ENCODE measurements around the gene GTPBP8. TPM values are rescaled to one million over a fixed set of nuclear protein-coding genes. Genes with fewer than 3 reads are reported as not detected.

The GTPBP8 gene
- total RNA-seq (ENCODE audit: low replicate concordance), result 33.4 and 60.6 TPM in 2 replicates

- peak; percentile 16 for TF ChIP-seq CTCF (IDR thresholded peaks at IDR 0.05; ENCODE audit: insufficient read depth, low read length)
- peak within 1 kb of the TSS; percentile 93 for H3K4me3 ChIP-seq (ENCODE audit: low read depth, low read length)
- peak; percentile 85 for DNase-seq (ENCODE audit: low read depth)
Observed at GRCh38 chr3:112990672-112991602, at the start of gene GTPBP8. GTPBP8 (plus strand) TSS chr3:112990984; CDS start chr3:112991000, 16 bp downstream.

- DNase-seq (ENCODE audit: low read depth), result no peak
- TF ChIP-seq CTCF (IDR thresholded peaks at IDR 0.05; ENCODE audit: insufficient read depth, low read length), result no peak
- no peak overlapping the region for H3K4me3 ChIP-seq (ENCODE audit: low read depth, low read length)
Observed at GRCh38 chr3:112948346-112948838, 42.4 kb upstream of the GTPBP8 start.

- H3K4me3 ChIP-seq (ENCODE audit: low read depth, low read length), result no peak overlapping the region
- DNase-seq (ENCODE audit: low read depth), result no peak
- no peak for TF ChIP-seq CTCF (IDR thresholded peaks at IDR 0.05; ENCODE audit: insufficient read depth, low read length)
Observed at GRCh38 chr3:112956351-112956750, 34.4 kb upstream of the GTPBP8 start.

- TF ChIP-seq CTCF (IDR thresholded peaks at IDR 0.05; ENCODE audit: insufficient read depth, low read length), result no peak
- no peak for DNase-seq (ENCODE audit: low read depth)
- no peak overlapping the region for H3K4me3 ChIP-seq (ENCODE audit: low read depth, low read length)
Observed at GRCh38 chr3:112958811-112959560, 31.8 kb upstream of the GTPBP8 start.

GRCh38 chr3:112963683-112964082 is 27.1 kb upstream of the GTPBP8 start:
- TF ChIP-seq CTCF (IDR thresholded peaks at IDR 0.05; ENCODE audit: insufficient read depth, low read length), result no peak
- DNase-seq (ENCODE audit: low read depth), result no peak
- no peak overlapping the region for H3K4me3 ChIP-seq (ENCODE audit: low read depth, low read length)

GRCh38 chr3:112965656-112966055 is 25.1 kb upstream of the GTPBP8 start:
- no peak overlapping the region for H3K4me3 ChIP-seq (ENCODE audit: low read depth, low read length)
- TF ChIP-seq CTCF (IDR thresholded peaks at IDR 0.05; ENCODE audit: insufficient read depth, low read length), result no peak
- DNase-seq (ENCODE audit: low read depth), result no peak
